Lower lobe of right lung (tissue), 2 donors: ENCODE data around the gene TSPAN9. TPM values are rescaled to one million over a fixed set of nuclear protein-coding genes. Genes with fewer than 3 reads are reported as not detected.

Experiments
- ATAC-seq, 2 donors: fragments of 200-7000 bp; cut with Tn5 transposase; one replicate each; pipeline ENCODE4 v1.9.1; 2020 to 2022; ENCODE audit warnings: mild to moderate bottlenecking in 2 of 2, moderate library complexity in 2 of 2
- DNase-seq: peaks from one replicate; pipeline ENCODE4 v3.0.0-alpha.2; 2020
- H3K27ac ChIP-seq: fragments of 200-600 bp; one replicate; pipeline ENCODE4 v1.8.0; 2022
- H3K27me3 ChIP-seq: fragments of 200-600 bp; one replicate; pipeline ENCODE4 v1.8.0; 2022; ENCODE audit warnings: low read depth
- H3K36me3 ChIP-seq: fragments of 200-600 bp; one replicate; pipeline ENCODE4 v1.8.0; 2022; ENCODE audit warnings: mild to moderate bottlenecking
- H3K4me1 ChIP-seq: fragments of 200-600 bp; one replicate; pipeline ENCODE4 v1.8.0; 2022
- H3K4me3 ChIP-seq: fragments of 200-600 bp; one replicate; pipeline ENCODE4 v1.8.0; 2022; ENCODE audit warnings: mild to moderate bottlenecking
- H3K9me3 ChIP-seq: fragments of 200-600 bp; one replicate; pipeline ENCODE4 v1.8.0; 2022
- intact Hi-C: fragments of 100-400 bp; cut with DNase I; formaldehyde crosslinking; loops from one replicate; pipeline ENCODE4 v1.11.0; 2022
- total RNA-seq: library from RNA; stranded (reverse); fragmentation: NEBNext Ultra II Directional; extraction: Animal tissue kit (Norgen Biotek cat#: 25700); gene quantifications from one replicate; pipeline ENCODE4 v1.2.1, GENCODE V29; 2021
- TF ChIP-seq, protein P1 (sequence below): fragments of 200-600 bp; IDR thresholded peaks from one replicate; pipeline ENCODE4 v1.8.0; 2022; ENCODE audit warnings: antibody characterized with exemption, mild to moderate bottlenecking
- donor health status: DM: no; HTN: yes; CAD: no; lungs with severe emphysema.

TSPAN9 gene
- total RNA-seq, 1 donor from 2014 or later: 61.1 TPM

- no peaks in the 10 kb centered on the region for H3K27me3 ChIP-seq
- H3K4me1 ChIP-seq: no peaks in the 10 kb centered on the region
- no peaks in the 10 kb centered on the region for H3K36me3 ChIP-seq
- DNase-seq (no peak), ATAC-seq (no peak)
- no peak overlapping the region for H3K27ac ChIP-seq
- no peak overlapping the region for H3K4me3 ChIP-seq
- intact Hi-C loops: no loop called here
- H3K9me3 ChIP-seq: no peaks in the 10 kb centered on the region
- TF ChIP-seq, protein P1, sequence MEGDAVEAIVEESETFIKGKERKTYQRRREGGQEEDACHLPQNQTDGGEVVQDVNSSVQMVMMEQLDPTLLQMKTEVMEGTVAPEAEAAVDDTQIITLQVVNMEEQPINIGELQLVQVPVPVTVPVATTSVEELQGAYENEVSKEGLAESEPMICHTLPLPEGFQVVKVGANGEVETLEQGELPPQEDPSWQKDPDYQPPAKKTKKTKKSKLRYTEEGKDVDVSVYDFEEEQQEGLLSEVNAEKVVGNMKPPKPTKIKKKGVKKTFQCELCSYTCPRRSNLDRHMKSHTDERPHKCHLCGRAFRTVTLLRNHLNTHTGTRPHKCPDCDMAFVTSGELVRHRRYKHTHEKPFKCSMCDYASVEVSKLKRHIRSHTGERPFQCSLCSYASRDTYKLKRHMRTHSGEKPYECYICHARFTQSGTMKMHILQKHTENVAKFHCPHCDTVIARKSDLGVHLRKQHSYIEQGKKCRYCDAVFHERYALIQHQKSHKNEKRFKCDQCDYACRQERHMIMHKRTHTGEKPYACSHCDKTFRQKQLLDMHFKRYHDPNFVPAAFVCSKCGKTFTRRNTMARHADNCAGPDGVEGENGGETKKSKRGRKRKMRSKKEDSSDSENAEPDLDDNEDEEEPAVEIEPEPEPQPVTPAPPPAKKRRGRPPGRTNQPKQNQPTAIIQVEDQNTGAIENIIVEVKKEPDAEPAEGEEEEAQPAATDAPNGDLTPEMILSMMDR: no peak
Measured at GRCh38 chr12:3238196-3238595, 161.0 kb downstream of the TSPAN9 start.

- ATAC-seq (no peak), DNase-seq (no peak)
- Histone ChIP-seq H3K27me3 (no peaks in the 10 kb centered on the region), H3K36me3 (no peaks in the 10 kb centered on the region), H3K4me1 (no peaks in the 10 kb centered on the region), H3K4me3 (no peak overlapping the region), H3K27ac (no peak overlapping the region), H3K9me3 (no peaks in the 10 kb centered on the region)
- TF ChIP-seq, protein P1: no peak
- intact Hi-C loops: no loop called here
Measured at GRCh38 chr12:3241621-3242020, 164.4 kb downstream of the TSPAN9 start.

- no peaks in the 10 kb centered on the region for H3K9me3 ChIP-seq
- TF ChIP-seq, protein P1: no peak
- H3K27ac ChIP-seq: no peak overlapping the region
- H3K36me3 ChIP-seq: no peaks in the 10 kb centered on the region
- H3K4me3 ChIP-seq: no peak overlapping the region
- intact Hi-C loops: no loop called here
- DNase-seq: no peak
- H3K4me1 ChIP-seq: peaks cover 2% of the 10 kb centered on the region
- no peaks in the 10 kb centered on the region for H3K27me3 ChIP-seq
- ATAC-seq: no peak
Measured at GRCh38 chr12:3242199-3242863, 165.2 kb downstream of the TSPAN9 start.

GRCh38 chr12:3243376-3244084 lies 166.4 kb downstream of the TSPAN9 start:
- no peak overlapping the region for H3K4me3 ChIP-seq
- no peaks in the 10 kb centered on the region for H3K36me3 ChIP-seq
- no peak for ATAC-seq
- H3K9me3 ChIP-seq: no peaks in the 10 kb centered on the region
- H3K27ac ChIP-seq: no peak overlapping the region
- H3K4me1 ChIP-seq: peaks cover 11% of the 10 kb centered on the region
- H3K27me3 ChIP-seq: no peaks in the 10 kb centered on the region
- DNase-seq: no peak
- TF ChIP-seq, protein P1: no peak
- intact Hi-C loops: no loop called here

DNA sequence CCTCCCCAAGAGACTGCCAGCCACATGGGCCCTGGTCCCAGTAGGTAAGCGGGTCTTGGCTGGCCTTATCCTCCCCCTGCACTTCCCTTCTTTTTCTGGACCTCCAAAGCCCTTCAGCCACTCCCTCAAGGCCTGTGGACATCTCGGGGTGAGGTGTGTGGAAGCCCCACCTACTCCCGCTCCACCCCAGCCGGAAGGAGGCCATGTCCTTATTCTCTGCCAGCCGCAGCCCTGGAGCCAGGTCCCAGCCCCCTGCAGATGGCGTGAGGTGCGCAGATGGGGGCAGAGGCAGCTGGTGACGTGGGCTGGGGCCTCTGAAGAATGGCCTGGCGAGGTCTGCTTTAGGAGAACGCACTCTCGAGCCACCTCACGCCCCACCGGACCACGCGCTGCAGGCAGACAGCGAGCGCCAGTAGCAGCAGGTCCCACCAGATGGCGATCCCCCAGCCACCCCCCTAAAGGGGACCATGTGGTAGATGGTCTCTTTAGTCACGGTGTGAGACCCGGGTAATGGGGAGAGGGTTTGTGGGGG lies 167.1 kb downstream of the TSPAN9 start:
- H3K36me3 ChIP-seq: no peaks in the 10 kb centered on the region

More for the DNA sequence above, 167.1 kb downstream of the TSPAN9 start:
- no peak for DNase-seq
- H3K27ac ChIP-seq: no peak overlapping the region
- no peaks in the 10 kb centered on the region for H3K9me3 ChIP-seq
- H3K27me3 ChIP-seq: no peaks in the 10 kb centered on the region
- intact Hi-C loops: no loop called here
- ATAC-seq: no peak
- peaks cover 18% of the 10 kb centered on the region for H3K4me1 ChIP-seq
- H3K4me3 ChIP-seq: no peak overlapping the region
- TF ChIP-seq, protein P1: no peak
